ENCODE measurements around the gene RNF130. TPM values are rescaled to one million over a fixed set of nuclear protein-coding genes. Genes with fewer than 3 reads are reported as not detected.

The RNF130 gene
- total RNA-seq, 1 experiment from 2014 or later: 58.5 TPM

DNA sequence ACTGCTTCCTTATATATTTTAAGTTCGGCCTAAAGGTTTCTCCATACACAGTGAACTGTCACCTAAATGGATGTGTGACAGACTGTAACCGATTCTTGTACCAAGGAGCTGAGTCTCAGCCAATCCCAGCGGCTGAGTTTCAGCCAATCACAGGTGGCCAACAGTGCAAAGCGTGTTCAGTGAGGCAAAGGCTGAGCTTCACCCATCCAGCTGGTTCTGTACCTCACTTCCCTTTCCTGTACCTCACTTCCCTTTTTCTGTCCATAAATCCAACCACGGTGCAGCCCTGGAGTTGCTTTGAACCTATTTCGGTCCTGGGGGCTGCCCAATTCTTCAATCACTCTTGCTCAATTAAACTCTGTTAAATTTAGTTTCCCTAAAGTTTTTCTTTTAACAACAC lies 148.1 kb downstream of the RNF130 start:
- H3K36me3 Mint-ChIP-seq: no peaks in the 10 kb centered on the region
- ChIA-PET CTCF (interaction anchor here (1.1 kb wide), 1 partner anchor 52 kb away, joined by 3 read pairs; no protein-coding TSS in a partner anchor), POLR2A (no interaction called here)
- DNase-seq (ENCODE audit: low spot score) (no peak), ATAC-seq (no peak)
- H3K9me3 Mint-ChIP-seq: no peaks in the 10 kb centered on the region
- no peak overlapping the region for H3K4me3 Mint-ChIP-seq
- H3K4me1 Mint-ChIP-seq: peaks cover 11% of the 10 kb centered on the region
- H3K27ac Mint-ChIP-seq: no peak overlapping the region
- peaks cover 3% of the 10 kb centered on the region; the same call in 1 of the 2 replicates for H3K27me3 Mint-ChIP-seq (ENCODE audit: low read depth)
- TF ChIP-seq, protein P1, sequence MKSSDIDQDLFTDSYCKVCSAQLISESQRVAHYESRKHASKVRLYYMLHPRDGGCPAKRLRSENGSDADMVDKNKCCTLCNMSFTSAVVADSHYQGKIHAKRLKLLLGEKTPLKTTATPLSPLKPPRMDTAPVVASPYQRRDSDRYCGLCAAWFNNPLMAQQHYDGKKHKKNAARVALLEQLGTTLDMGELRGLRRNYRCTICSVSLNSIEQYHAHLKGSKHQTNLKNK (CRISPR knock-in tag; IDR thresholded peaks at IDR 0.05): no peak
- TF ChIP-seq, protein P2, sequence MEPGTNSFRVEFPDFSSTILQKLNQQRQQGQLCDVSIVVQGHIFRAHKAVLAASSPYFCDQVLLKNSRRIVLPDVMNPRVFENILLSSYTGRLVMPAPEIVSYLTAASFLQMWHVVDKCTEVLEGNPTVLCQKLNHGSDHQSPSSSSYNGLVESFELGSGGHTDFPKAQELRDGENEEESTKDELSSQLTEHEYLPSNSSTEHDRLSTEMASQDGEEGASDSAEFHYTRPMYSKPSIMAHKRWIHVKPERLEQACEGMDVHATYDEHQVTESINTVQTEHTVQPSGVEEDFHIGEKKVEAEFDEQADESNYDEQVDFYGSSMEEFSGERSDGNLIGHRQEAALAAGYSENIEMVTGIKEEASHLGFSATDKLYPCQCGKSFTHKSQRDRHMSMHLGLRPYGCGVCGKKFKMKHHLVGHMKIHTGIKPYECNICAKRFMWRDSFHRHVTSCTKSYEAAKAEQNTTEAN (CRISPR knock-in tag; IDR thresholded peaks at IDR 0.05): no peak
- TF ChIP-seq ZNF317 (CRISPR knock-in tag; IDR thresholded peaks at IDR 0.05; ENCODE audit: borderline replicate concordance, low read depth) (no peak), ZNF138 (CRISPR knock-in tag; conservative IDR thresholded peaks at IDR 0.05) (no peak), TEAD1 (CRISPR knock-in tag; IDR thresholded peaks at IDR 0.05) (no peak), ZNF416 (CRISPR knock-in tag; IDR thresholded peaks at IDR 0.05) (no peak), TP53 (CRISPR knock-in tag; IDR thresholded peaks at IDR 0.05) (no peak), CREM (CRISPR knock-in tag; IDR thresholded peaks at IDR 0.05) (no peak), NFE2L1 (CRISPR knock-in tag; IDR thresholded peaks at IDR 0.05) (no peak), ZNF263 (CRISPR knock-in tag; IDR thresholded peaks at IDR 0.05; ENCODE audit: low read depth) (no peak), ELF4 (CRISPR knock-in tag; IDR thresholded peaks at IDR 0.05; ENCODE audit: low read depth) (no peak), OVOL2 (CRISPR knock-in tag; IDR thresholded peaks at IDR 0.05; ENCODE audit: borderline replicate concordance) (no peak)
- TF ChIP-seq, protein P3, sequence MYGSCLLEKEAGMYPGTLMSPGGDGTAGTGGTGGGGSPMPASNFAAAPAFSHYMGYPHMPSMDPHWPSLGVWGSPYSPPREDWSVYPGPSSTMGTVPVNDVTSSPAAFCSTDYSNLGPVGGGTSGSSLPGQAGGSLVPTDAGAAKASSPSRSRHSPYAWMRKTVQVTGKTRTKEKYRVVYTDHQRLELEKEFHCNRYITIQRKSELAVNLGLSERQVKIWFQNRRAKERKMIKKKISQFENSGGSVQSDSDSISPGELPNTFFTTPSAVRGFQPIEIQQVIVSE (CRISPR knock-in tag; IDR thresholded peaks at IDR 0.05; ENCODE audit: borderline replicate concordance): no peak
- TF ChIP-seq, protein P4, sequence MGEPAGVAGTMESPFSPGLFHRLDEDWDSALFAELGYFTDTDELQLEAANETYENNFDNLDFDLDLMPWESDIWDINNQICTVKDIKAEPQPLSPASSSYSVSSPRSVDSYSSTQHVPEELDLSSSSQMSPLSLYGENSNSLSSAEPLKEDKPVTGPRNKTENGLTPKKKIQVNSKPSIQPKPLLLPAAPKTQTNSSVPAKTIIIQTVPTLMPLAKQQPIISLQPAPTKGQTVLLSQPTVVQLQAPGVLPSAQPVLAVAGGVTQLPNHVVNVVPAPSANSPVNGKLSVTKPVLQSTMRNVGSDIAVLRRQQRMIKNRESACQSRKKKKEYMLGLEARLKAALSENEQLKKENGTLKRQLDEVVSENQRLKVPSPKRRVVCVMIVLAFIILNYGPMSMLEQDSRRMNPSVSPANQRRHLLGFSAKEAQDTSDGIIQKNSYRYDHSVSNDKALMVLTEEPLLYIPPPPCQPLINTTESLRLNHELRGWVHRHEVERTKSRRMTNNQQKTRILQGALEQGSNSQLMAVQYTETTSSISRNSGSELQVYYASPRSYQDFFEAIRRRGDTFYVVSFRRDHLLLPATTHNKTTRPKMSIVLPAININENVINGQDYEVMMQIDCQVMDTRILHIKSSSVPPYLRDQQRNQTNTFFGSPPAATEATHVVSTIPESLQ (CRISPR knock-in tag; IDR thresholded peaks at IDR 0.05): no peak
- TF ChIP-seq, protein P5, sequence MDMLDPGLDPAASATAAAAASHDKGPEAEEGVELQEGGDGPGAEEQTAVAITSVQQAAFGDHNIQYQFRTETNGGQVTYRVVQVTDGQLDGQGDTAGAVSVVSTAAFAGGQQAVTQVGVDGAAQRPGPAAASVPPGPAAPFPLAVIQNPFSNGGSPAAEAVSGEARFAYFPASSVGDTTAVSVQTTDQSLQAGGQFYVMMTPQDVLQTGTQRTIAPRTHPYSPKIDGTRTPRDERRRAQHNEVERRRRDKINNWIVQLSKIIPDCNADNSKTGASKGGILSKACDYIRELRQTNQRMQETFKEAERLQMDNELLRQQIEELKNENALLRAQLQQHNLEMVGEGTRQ (CRISPR knock-in tag; IDR thresholded peaks at IDR 0.05): no peak
- TF ChIP-seq, protein P6, sequence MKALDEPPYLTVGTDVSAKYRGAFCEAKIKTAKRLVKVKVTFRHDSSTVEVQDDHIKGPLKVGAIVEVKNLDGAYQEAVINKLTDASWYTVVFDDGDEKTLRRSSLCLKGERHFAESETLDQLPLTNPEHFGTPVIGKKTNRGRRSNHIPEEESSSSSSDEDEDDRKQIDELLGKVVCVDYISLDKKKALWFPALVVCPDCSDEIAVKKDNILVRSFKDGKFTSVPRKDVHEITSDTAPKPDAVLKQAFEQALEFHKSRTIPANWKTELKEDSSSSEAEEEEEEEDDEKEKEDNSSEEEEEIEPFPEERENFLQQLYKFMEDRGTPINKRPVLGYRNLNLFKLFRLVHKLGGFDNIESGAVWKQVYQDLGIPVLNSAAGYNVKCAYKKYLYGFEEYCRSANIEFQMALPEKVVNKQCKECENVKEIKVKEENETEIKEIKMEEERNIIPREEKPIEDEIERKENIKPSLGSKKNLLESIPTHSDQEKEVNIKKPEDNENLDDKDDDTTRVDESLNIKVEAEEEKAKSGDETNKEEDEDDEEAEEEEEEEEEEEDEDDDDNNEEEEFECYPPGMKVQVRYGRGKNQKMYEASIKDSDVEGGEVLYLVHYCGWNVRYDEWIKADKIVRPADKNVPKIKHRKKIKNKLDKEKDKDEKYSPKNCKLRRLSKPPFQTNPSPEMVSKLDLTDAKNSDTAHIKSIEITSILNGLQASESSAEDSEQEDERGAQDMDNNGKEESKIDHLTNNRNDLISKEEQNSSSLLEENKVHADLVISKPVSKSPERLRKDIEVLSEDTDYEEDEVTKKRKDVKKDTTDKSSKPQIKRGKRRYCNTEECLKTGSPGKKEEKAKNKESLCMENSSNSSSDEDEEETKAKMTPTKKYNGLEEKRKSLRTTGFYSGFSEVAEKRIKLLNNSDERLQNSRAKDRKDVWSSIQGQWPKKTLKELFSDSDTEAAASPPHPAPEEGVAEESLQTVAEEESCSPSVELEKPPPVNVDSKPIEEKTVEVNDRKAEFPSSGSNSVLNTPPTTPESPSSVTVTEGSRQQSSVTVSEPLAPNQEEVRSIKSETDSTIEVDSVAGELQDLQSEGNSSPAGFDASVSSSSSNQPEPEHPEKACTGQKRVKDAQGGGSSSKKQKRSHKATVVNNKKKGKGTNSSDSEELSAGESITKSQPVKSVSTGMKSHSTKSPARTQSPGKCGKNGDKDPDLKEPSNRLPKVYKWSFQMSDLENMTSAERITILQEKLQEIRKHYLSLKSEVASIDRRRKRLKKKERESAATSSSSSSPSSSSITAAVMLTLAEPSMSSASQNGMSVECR (CRISPR knock-in tag; IDR thresholded peaks at IDR 0.05; ENCODE audit: borderline replicate concordance): no peak
- TF ChIP-seq, protein P7, sequence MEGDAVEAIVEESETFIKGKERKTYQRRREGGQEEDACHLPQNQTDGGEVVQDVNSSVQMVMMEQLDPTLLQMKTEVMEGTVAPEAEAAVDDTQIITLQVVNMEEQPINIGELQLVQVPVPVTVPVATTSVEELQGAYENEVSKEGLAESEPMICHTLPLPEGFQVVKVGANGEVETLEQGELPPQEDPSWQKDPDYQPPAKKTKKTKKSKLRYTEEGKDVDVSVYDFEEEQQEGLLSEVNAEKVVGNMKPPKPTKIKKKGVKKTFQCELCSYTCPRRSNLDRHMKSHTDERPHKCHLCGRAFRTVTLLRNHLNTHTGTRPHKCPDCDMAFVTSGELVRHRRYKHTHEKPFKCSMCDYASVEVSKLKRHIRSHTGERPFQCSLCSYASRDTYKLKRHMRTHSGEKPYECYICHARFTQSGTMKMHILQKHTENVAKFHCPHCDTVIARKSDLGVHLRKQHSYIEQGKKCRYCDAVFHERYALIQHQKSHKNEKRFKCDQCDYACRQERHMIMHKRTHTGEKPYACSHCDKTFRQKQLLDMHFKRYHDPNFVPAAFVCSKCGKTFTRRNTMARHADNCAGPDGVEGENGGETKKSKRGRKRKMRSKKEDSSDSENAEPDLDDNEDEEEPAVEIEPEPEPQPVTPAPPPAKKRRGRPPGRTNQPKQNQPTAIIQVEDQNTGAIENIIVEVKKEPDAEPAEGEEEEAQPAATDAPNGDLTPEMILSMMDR (IDR thresholded peaks at IDR 0.05): no peak
- TF ChIP-seq, protein P8, sequence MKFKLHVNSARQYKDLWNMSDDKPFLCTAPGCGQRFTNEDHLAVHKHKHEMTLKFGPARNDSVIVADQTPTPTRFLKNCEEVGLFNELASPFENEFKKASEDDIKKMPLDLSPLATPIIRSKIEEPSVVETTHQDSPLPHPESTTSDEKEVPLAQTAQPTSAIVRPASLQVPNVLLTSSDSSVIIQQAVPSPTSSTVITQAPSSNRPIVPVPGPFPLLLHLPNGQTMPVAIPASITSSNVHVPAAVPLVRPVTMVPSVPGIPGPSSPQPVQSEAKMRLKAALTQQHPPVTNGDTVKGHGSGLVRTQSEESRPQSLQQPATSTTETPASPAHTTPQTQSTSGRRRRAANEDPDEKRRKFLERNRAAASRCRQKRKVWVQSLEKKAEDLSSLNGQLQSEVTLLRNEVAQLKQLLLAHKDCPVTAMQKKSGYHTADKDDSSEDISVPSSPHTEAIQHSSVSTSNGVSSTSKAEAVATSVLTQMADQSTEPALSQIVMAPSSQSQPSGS (CRISPR knock-in tag; IDR thresholded peaks at IDR 0.05; ENCODE audit: borderline replicate concordance, low read depth): no peak
- TF ChIP-seq, protein P9, sequence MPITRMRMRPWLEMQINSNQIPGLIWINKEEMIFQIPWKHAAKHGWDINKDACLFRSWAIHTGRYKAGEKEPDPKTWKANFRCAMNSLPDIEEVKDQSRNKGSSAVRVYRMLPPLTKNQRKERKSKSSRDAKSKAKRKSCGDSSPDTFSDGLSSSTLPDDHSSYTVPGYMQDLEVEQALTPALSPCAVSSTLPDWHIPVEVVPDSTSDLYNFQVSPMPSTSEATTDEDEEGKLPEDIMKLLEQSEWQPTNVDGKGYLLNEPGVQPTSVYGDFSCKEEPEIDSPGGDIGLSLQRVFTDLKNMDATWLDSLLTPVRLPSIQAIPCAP (CRISPR knock-in tag; IDR thresholded peaks at IDR 0.05): no peak
- TF ChIP-seq, protein P10, sequence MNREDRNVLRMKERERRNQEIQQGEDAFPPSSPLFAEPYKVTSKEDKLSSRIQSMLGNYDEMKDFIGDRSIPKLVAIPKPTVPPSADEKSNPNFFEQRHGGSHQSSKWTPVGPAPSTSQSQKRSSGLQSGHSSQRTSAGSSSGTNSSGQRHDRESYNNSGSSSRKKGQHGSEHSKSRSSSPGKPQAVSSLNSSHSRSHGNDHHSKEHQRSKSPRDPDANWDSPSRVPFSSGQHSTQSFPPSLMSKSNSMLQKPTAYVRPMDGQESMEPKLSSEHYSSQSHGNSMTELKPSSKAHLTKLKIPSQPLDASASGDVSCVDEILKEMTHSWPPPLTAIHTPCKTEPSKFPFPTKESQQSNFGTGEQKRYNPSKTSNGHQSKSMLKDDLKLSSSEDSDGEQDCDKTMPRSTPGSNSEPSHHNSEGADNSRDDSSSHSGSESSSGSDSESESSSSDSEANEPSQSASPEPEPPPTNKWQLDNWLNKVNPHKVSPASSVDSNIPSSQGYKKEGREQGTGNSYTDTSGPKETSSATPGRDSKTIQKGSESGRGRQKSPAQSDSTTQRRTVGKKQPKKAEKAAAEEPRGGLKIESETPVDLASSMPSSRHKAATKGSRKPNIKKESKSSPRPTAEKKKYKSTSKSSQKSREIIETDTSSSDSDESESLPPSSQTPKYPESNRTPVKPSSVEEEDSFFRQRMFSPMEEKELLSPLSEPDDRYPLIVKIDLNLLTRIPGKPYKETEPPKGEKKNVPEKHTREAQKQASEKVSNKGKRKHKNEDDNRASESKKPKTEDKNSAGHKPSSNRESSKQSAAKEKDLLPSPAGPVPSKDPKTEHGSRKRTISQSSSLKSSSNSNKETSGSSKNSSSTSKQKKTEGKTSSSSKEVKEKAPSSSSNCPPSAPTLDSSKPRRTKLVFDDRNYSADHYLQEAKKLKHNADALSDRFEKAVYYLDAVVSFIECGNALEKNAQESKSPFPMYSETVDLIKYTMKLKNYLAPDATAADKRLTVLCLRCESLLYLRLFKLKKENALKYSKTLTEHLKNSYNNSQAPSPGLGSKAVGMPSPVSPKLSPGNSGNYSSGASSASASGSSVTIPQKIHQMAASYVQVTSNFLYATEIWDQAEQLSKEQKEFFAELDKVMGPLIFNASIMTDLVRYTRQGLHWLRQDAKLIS (CRISPR knock-in tag; IDR thresholded peaks at IDR 0.05; ENCODE audit: borderline replicate concordance): no peak
